ENCODE measurements around the gene GNE. TPM values are rescaled to one million over a fixed set of nuclear protein-coding genes. Genes with fewer than 3 reads are reported as not detected.

Gene GNE
- total and polyA plus RNA-seq, 10 of the 15 experiments (the other 5 are each of a cell fraction or from before 2014, with no cell fraction given): 4.1 to 13.6 (median 10.7) TPM

- TF ChIP-seq MTA2 (IDR thresholded peaks at IDR 0.05; ENCODE audit: low read depth): no peak
- no peak for TF ChIP-seq CHD2 (IDR thresholded peaks at IDR 0.05; ENCODE audit: borderline replicate concordance, low read depth, low read length)
- TF ChIP-seq SP1 (IDR thresholded peaks at IDR 0.05; ENCODE audit: low read depth, low read length): no peak
- TF ChIP-seq RUNX3 (IDR thresholded peaks at IDR 0.05; ENCODE audit: low read length): no peak
- TF ChIP-seq BCL11A (IDR thresholded peaks at IDR 0.05; ENCODE audit: low read depth, low read length): no peak
- no peak for TF ChIP-seq BCLAF1 (IDR thresholded peaks at IDR 0.05)
Measured at GRCh38 chr9:36207546-36208012, 50.7 kb downstream of the GNE start (continued).

GRCh38 chr9:36207016-36207415, 51.2 kb downstream of the GNE start:
- intact Hi-C loops (cut with micrococcal nuclease; ENCODE audit: unreplicated experiment): no loop called here
- no TSS peak for BruUV-seq (replicated peaks)
- POLR2A ChIA-PET: interaction anchor here (0.6 kb wide), 1 partner anchor 8 kb away, joined by 4 read pairs; no protein-coding TSS in a partner anchor
- CTCF ChIA-PET: interaction anchor here (0.6 to 2.4 kb wide), 4 partner anchors 13 to 122 kb away, joined by 3 to 12 read pairs (median 4); partner anchors contain the start of gene CLTA
- RAD21 ChIA-PET (ENCODE audit: unreplicated experiment): interaction anchor here (0.9 kb wide), 1 partner anchor 16 kb away, joined by 4 read pairs; the partner anchor contains the start of gene CLTA
- H2AFZ ChIP-seq (ENCODE audit: control insufficient read depth, low read depth, low read length): no peak overlapping the region
- no peak for ATAC-seq
- no peaks in the 10 kb centered on the region for H3K9me3 ChIP-seq (replicated peaks; ENCODE audit: control insufficient read depth, insufficient read depth, low read length)
- H3K36me3 ChIP-seq (ENCODE audit: control insufficient read depth in 2 of 2, insufficient read depth in 2 of 2, low read length in 1 of 2): peaks cover 23 to 60% of the 10 kb centered on the region in 2 experiments
- SMC1A ChIA-PET (ENCODE audit: uncharacterized antibody, unreplicated experiment): interaction anchor here (1.4 kb wide), 1 partner anchor 8 kb away, joined by 3 read pairs; no protein-coding TSS in a partner anchor
- WGBS (ENCODE audit: insufficient coverage, insufficient replicate concordance, low lambda C conversion rate, missing lambda C conversion rate): 95% methylated on average over 4 of the region's 4 CpGs
- peaks cover 6% of the 10 kb centered on the region for H3K79me2 ChIP-seq (ENCODE audit: control insufficient read depth, insufficient read depth, low read length)
- no peaks in the 10 kb centered on the region for H3K27me3 ChIP-seq (replicated peaks in 1 of 2; ENCODE audit: control insufficient read depth in 2 of 2, insufficient read depth in 2 of 2, low read length in 1 of 2)
- H3K4me1 ChIP-seq (ENCODE audit: control insufficient read depth, insufficient read depth, low read length): peaks cover 3% of the 10 kb centered on the region; the same call in 1 of the 2 replicates
- FAIRE-seq: no peak
- H4K20me1 ChIP-seq (ENCODE audit: control insufficient read depth, insufficient read depth): peaks cover 12% of the 10 kb centered on the region; the same call in 1 of the 2 replicates
- DNase-seq (ENCODE audit: low read depth, low spot score): no peak
- H3K4me2 ChIP-seq (ENCODE audit: control insufficient read depth, insufficient read depth): no peak overlapping the region
- H3K9ac ChIP-seq (ENCODE audit: control insufficient read depth, insufficient read depth, low read length): no peak overlapping the region
- H3K4me3 ChIP-seq: no peak overlapping the region
- H3K27ac ChIP-seq (ENCODE audit: control insufficient read depth, insufficient read depth): no peak overlapping the region; the same call in 1 of the 2 replicates
- in situ Hi-C loops (cut with MboI): no loop called here
- TF ChIP-seq IKZF1 (conservative IDR thresholded peaks at IDR 0.05) (no peak), TAF1 (IDR thresholded peaks at IDR 0.05; ENCODE audit: borderline replicate concordance, low read depth, low read length) (no peak), SUPT20H (IDR thresholded peaks at IDR 0.05; ENCODE audit: borderline replicate concordance, control insufficient read depth, low read depth, low read length) (no peak), NFXL1 (IDR thresholded peaks at IDR 0.05; ENCODE audit: borderline replicate concordance) (no peak), PML (IDR thresholded peaks at IDR 0.05; ENCODE audit: low read length) (no peak), BRCA1 (IDR thresholded peaks at IDR 0.05; ENCODE audit: low read depth, low read length) (no peak), PAX5 (IDR thresholded peaks at IDR 0.05; ENCODE audit: borderline replicate concordance, low read depth, low read length) (no peak), ASH2L (IDR thresholded peaks at IDR 0.05; ENCODE audit: borderline replicate concordance, low read depth) (no peak), STAT3 (IDR thresholded peaks at IDR 0.05; ENCODE audit: low read depth, low read length) (no peak), ATF7 (IDR thresholded peaks at IDR 0.05; ENCODE audit: low read depth) (no peak), YBX1 (IDR thresholded peaks at IDR 0.05) (no peak), BCLAF1 (IDR thresholded peaks at IDR 0.05) (no peak)

All from GM12878 (cell line).